8988T (cell line): ENCODE results near the gene DOCK4.

Source experiments
- DNase-seq: peaks from one replicate; pipeline ENCODE4 v3.0.0; 2011

DOCK4 gene

DNA sequence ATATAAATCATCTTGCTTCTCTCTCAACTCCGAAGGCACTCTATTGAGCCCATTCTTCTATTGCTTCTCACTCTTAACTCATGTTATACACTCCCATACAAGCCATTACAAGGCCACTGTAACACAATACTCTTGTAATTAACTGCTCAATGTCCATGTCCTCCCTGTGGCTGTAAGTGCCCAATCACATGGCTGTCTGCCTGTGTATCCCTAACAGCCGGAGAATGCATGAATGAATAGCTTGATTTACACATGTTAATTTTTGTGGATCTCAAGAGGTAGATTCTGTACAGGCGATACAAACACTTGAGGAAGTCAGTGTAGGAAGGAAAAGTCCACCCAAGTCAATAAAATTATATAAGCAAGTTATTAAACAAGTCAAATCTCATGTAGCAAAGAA lies 215.6 kb downstream of the DOCK4 start:
- no peak for DNase-seq

GRCh38 chr7:111987886-111988285 lies 218.3 kb downstream of the DOCK4 start:
- no peak for DNase-seq

- no peak for DNase-seq
Measured at GRCh38 chr7:111987115-111987826, 218.9 kb downstream of the DOCK4 start.

DNA sequence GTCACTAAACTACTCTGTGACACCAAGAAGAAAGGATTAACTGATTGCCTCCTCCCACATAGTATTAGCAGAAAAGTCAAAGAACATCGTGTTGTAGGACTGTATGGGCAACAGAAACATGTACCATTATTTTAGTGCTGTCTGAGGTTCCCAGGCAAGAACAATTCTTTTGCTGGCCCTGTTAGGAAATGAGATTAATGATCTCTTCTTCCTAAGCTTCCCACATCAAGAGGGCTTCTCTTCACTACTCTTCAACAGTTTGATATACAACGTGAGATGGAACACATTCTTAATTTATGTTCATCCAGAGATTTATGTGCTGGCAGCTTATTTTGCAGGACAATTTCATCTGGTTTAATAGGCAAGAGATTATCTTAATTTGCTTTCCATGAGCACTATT lies 219.6 kb downstream of the DOCK4 start:
- DNase-seq, result no peak

DNA sequence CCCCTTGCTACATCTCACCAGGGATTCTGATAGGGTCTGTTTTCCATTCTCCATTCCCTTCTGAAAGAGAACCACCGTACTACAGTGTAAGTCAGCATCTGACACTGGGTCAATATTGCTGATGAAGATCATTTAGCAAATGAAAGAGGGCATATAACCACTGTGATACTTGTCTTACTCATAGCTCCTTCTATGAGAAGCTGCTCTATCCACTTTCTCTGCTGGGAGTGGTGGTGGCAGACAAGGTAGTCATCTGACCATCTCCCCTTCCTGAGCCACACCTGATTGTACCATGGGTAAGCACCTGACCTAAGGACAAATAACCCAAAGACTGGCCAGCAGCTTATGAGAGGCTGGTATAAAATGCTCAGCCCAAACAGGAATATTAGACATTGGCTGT lies 220.4 kb downstream of the DOCK4 start:
- DNase-seq, result no peak

DNA sequence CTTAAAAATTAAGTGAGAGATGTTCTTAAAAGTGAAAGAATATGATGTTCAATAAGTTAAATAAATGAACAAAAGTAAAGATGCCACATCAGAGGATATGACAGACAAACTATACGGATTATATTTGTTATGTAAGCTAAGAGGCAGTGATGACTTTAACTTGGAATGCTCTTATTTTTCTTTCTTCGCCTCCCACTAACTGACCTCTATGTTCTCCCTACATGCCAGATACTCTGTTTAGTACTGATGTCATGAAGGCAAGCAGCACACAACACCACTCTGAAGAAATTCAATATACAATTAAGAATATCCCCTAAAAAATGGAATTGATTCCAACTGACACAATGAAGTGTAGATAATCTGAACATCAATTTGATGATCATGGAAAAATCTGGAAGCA lies 223.4 kb downstream of the DOCK4 start:
- DNase-seq, result no peak

GRCh38 chr7:111982133-111982532 lies 224.1 kb downstream of the DOCK4 start:
- no peak for DNase-seq

- no peak for DNase-seq
Measured at GRCh38 chr7:111980725-111981124, 225.5 kb downstream of the DOCK4 start.

- DNase-seq, result no peak
Measured at GRCh38 chr7:111975346-111975745, 230.9 kb downstream of the DOCK4 start.

DNA sequence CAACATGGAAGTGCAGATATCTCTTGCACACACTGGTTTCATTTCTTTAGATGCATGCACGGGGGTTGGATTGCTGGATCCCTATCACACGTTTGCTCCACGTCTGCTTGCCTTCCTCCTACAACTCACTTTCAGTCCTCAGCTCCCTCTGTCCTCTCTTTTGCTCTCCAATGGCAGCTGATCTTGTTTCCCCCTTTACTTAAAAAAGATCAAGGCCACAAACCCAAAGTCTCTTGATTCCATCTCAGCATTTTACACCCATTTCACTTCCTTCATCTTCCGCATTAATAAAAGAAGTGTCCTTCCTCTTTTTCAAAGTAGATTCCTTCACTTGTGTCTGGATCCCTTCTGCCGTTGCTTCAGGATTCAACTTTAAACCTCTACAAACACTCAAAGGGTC lies 245.2 kb downstream of the DOCK4 start:
- DNase-seq, result no peak

- no peak for DNase-seq
Measured at GRCh38 chr7:111958896-111959295, 247.3 kb downstream of the DOCK4 start.

DNA sequence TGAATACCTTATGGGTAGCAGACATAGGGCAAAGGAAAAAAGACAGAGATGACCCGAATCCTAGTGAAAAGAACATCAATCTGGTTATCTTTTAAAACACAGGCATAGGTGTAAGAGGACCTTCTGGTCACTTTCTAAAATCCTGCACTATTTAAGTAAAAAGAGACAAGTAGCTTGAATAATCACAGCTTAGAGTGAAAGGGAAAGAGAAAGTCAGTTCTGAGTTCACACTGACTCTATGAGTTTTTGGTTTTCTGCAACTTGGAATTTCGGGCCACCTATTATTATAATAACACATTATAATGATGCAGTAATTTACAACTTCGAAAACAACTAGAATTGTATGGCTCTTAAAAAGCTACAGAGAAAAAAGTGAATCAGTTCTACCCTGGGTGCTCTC lies 247.8 kb downstream of the DOCK4 start:
- no peak for DNase-seq

DNA sequence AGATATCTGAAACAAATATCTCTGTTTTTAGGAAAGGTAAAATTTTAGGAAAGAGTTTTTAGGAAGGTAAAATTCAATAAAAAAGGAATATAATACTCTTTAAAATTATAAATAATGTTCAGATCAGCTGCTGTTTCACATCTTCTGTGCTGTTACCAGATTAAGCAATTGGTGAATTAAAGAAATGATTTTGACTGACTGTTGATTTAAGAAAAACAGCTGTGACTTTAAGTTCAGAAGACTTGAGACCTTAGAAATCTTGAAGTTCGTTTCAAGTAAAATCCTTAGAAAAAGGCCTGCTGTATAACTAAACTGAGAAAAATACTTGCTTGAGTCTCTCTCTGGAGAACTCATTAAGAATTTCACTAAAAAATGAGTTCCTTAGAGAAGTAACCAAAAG lies 250.6 kb downstream of the DOCK4 start:
- DNase-seq, result no peak

DNA sequence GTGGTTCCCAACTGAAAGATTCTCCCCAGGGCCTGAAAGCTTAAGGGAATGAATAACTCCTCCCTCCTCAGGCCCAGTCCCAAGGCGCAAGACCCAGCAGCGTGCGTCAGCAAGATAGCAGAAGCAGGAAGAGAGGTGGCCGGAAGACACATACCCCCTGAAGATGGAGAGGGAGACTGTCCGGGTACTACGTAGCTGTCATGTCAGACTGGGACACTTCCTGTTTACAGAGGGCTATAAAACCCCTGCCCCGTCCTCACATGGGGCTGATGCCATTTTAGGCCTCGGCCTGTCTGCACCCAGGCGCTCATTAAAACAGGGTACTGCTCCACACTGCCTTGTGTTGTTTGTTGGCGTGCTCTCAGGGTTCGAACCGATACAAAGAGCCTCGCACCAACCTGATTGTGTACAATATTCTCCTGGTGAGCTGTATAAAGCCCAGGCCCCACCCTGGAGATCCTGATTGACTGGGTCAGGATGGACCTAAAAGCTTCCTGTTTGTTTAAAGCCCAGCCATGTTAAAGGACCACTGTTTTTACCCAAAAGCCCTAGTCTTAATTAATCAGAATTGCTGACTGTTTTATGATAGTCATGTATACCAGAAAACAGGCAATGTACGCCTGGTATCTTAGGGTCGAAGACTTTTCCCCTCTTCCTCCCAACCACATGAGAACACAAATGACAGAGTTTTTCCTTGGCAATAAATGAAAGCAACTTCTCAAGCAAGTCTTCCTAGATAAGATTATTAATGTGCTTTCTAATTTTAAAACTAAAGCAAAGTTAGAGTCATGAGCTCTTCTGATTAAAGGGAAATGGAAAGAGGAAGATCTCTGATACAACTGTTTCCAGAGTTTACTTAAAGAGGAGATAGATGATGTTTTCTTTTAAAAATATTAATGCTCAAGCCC lies 251.5 kb downstream of the DOCK4 start:
- no peak for DNase-seq

GRCh38 chr7:111954056-111954455 lies 252.1 kb downstream of the DOCK4 start:
- DNase-seq, result no peak

DNA sequence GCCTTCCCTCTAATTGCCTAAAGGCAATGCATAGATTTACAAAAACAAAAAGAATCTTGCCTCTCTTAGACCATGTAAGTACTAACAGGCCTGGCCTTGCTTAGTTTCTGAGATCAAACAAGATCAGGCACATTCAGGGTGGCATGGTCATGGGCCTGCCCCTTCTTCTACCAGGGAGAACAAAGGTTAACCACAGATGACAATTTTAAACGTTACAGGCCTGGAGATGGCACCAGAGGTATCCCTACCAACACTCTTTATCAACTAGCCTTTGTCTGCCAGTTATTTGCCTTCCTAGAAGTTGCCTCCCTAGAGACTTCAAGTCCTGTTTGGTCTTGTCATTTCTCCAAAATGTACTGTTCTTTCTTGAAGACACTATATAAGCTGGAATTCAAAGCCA lies 252.6 kb downstream of the DOCK4 start:
- DNase-seq, result no peak

DNA sequence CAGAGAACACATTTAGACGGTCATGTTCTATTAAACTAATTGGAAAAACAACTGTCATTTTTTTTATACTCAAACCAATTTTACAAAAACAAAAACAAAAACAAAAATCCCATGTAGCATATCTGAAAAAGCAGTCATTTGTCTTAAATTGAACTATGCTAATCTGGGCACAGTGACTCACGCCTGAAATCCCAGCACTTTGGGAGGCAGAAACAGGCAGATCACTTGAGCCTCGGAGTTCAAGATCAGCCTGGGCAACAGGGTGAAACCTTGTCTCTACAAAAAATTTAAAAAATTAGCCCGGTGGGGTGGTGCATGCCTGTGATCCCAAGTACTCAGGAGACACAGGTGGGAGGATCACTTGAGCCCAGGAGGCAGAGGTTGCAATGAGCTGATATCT lies 253.4 kb downstream of the DOCK4 start:
- no peak for DNase-seq

DNA sequence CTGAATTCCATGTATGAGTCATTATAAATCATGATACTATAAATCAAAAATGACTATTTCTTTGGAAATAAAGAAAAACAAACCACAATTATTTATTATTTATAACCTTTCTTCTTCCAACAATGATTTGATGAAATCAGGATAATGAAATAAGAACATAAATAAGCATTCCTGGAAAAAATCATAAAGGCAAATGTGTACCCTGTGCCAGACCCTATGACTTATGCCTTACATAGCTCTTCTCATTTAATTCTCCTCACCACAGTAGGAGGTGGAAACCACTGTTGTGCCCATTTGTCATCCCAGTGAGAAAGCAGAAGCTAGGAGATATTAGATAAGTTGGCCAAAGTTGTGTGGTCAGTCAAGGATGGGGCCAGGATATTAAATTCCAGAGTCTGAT lies 255.1 kb downstream of the DOCK4 start:
- no peak for DNase-seq

DNA sequence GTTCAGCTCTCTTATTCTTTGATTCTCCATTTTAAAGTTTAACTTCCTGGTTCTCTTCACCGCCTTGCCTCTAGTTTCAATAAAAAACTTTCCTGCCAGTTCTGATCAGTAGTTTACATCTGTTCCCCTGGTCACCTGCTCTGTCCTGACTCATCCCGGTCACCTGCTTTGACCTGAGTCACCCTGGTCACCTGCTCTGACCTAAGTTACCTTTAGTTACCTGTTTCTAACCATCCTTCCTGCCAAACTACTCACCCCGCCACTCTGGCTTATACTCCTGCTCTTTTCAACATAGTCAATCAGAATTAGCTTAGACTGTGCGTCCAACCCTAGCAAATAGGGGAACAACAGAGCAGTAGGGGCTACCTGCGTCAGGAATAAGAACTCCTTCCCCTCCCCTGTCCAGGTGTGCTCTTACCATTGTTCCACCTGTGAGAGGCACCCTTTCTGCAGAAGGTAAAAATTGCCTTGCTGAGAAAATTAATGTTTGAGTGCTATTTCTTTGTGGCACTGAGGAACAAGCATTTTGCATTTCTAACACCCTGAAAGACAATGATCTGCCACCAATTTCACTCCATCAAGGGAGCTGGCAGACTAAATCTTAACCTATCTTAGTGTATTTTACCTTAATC lies 263.6 kb downstream of the DOCK4 start:
- no peak for DNase-seq

GRCh38 chr7:111937163-111937562 lies 269.0 kb downstream of the DOCK4 start:
- no peak for DNase-seq

GRCh38 chr7:111933609-111934008 lies 272.6 kb downstream of the DOCK4 start:
- DNase-seq, result no peak

DNA sequence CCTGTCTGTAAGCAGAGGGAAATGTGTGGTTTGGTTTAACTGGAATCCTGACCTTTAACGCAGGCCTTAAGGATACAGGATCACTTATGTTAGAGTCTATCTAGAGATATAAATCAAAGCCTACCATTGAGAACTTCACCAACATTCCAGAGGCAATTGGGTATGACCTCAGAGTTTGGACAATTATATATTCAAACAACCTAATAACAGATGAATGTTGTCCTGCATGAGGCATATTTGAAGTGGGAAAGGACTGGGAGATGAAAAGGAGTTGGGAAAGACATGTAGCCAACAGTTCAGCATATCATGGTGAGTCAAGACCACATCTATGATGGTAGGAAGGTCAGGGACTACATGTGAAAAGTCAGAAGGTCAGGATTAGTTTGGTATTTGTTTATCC lies 274.2 kb downstream of the DOCK4 start:
- no peak for DNase-seq

DNA sequence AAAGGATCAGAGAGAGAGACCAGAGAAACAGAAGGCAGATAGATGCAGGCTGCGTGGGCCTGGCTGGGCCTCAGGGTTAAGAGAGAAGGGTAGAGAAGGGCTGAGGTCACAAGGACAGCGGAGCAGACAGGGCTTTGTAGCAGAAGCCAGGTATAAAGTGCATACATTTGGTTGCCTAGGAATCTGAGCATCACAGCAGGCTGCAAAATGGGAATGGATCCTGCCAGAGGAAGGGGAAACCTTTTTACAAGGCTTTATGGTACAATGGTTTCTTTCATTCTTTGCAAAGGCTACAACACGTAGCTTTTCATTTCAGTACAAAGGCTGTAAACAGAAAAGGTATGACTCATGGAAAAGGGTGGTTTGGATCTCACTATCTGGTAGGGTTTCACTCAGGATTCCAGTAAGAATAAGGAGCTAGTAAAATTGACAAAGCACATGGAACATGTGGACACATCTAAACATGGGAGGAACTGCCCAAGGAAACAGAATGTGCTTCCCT lies 275.1 kb downstream of the DOCK4 start:
- no peak for DNase-seq

- no peak for DNase-seq
Measured at GRCh38 chr7:111929264-111929663, 276.9 kb downstream of the DOCK4 start.
